Measurements from ENCODE around the gene TPCN2.
"Not testable (repeated sequence)": the region's sequence is repeated elsewhere in the genome, so short reads cannot be mapped to it uniquely, and the experiment has no call there.

The TPCN2 gene

DNA sequence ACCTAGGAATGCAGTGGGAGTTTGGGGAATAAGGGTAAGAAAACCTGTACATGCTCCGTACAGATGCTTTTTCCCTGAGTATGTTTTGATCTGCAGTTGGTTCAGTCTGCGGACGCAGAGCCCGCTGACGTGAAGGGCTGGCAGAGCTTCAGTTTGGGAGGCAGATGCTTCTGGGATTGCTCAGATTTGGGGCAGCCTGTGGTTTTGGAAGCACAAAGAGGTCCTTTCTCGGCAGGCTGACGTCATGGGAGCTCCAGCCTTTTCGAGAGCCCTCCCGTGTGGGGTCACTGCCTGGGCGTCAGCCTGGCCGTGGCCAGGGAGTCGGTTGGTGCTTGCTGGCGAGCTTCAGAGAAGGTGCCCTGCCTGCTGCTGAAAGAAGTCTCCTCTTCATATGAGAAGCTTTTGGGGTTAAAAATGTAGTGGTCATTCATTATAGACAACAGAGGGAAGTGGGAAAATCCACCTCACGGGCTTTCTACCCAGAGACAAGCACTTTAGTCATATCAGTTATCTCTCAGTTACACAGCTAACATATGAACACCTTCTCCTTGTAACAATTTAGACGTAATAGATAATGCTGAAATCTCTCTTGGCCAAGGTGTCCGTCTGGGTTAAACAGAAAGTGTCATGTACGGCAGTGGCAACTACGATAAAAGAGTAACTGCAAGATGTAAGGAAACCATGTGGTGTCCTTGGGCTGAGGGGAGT, 26.8 kb downstream of the TPCN2 start:
- peak; percentile 94 for DNase-seq (ENCODE audit: low spot score)
- FAIRE-seq, result peak; percentile 84

DNA sequence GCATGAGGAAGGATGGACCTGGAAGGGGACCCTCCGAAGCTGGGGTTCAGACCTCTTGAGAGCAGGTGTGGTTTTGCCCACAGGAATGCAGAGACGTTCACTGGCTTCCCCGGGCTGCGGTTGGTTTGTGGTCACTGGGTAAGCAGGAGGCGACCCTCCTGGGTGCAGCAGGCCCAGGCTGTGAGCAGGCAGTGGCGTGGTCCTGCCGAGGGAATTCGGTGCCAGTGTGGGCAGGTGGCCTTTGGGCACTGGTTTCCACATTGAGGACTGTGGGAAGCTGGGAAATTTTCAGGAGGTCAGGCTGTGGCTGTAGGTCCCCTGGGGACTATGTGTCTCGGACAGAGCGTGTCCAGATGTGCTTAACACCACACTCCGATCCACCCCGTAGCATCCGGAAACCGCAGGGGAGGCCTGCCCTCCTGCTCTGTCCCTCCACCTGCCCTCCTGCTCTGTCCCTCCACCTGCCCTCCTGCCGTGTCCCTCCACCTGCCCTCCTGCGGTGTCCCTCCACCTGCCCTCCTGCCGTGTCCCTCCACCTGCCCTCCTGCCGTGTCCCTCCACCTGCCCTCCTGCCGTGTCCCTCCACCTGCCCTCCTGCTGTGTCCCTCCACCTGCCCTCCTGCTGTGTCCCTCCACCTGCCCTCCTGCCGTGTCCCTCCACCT, 27.5 kb downstream of the TPCN2 start:
- FAIRE-seq (peak; percentile 92), DNase-seq (ENCODE audit: low spot score) (peak; percentile 74)

DNA sequence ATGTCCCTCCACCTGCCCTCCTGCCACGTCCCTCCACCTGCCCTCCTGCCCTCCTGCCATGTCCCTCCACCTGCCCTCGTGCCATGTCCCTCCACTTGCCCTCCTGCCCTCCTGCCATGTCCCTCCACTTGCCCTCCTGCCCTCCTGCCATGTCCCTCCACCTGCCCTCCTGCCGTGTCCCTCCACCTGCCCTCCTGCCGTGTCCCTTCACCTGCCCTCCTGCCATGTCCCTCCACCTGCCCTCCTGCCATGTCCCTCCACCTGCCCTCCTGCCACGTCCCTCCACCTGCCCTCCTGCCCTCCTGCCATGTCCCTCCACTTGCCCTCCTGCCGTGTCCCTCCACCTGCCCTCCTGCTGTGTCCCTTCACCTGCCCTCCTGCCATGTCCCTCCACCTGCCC, 28.2 kb downstream of the TPCN2 start:
- FAIRE-seq, result peak; percentile 100
- not testable (repeated sequence) for DNase-seq (ENCODE audit: low spot score)

DNA sequence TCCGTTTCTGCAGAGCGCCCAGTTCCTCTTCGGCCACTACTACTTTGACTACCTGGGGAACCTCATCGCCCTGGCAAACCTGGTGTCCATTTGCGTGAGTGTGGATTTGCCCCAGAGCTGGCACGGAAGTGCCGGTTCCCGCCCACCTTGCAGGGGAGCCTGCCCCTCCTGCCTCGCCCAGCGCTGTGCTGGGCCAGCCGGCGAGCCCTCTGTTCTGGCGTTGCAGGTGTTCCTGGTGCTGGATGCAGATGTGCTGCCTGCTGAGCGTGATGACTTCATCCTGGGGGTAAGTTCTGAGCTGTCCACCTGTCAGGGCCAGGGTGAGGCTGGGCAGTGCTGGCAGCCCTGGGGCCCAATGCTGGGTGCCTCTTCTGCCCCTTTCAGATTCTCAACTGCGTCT, 29.8 kb downstream of the TPCN2 start:
- no peak for FAIRE-seq

DNA sequence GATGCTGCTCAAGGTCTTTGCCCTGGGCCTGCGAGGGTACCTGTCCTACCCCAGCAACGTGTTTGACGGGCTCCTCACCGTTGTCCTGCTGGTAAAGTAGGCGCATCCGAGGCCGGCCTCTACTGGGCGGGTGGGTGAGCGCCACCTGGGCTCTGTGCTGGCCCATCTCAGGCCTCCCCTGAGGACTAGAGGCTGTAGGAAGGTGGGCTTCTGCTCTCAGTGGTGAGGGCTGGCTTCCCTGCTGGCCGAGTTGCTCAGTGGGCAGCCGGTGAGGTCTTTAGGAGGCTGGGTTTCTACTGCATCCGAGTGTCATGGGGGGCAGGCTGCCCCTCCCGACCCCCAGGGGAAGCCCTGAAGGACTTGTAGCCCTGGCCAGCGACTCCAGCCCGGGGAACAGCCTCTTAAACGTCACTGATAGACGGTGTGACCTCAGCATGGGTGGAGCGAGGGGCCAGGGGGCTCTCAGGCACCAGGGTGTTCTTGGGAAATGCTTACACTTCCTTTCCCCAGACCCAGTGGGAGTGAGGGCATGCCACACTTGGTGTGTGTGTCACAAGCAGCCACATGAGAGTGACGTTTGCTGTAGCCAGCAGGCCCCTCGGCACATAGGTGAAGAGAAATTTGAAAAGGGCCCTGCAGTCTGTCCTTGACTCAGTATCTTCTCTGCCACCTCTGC, 30.3 kb downstream of the TPCN2 start:
- no peak for FAIRE-seq
- DNase-seq (ENCODE audit: low spot score), result no peak

More for the DNA sequence above, 29.8 kb downstream of the TPCN2 start:
- no peak for DNase-seq (ENCODE audit: low spot score)

DNA sequence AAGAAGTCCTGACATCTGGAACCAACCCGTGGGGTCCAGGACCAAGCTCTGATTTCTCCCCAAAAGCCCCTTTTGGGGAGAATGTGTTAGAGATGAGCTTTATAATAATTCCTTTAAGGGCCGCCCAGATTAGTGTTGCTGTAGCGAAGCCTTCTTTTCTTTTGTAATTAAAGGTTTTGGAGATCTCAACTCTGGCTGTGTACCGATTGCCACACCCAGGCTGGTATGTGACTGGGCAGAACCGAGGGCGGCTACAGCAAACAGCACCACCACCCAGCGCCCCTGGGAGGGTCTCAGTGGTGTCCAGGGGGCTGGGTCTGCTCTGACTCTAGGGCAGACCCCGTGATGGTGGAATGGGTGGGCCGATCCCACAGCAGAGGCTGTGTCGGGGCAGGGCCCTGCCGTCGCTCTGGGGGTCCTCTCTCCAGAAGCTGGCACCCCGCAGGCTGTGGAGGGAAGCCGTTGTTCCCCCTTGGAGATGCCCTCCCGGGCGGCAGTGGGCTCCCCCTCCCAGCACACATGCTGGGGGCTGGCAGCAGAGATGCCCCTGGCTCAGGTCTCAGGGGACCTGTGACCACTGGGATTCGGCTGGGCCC, 31.0 kb downstream of the TPCN2 start:
- DNase-seq (ENCODE audit: low spot score), result no peak
- FAIRE-seq, result no peak

DNA sequence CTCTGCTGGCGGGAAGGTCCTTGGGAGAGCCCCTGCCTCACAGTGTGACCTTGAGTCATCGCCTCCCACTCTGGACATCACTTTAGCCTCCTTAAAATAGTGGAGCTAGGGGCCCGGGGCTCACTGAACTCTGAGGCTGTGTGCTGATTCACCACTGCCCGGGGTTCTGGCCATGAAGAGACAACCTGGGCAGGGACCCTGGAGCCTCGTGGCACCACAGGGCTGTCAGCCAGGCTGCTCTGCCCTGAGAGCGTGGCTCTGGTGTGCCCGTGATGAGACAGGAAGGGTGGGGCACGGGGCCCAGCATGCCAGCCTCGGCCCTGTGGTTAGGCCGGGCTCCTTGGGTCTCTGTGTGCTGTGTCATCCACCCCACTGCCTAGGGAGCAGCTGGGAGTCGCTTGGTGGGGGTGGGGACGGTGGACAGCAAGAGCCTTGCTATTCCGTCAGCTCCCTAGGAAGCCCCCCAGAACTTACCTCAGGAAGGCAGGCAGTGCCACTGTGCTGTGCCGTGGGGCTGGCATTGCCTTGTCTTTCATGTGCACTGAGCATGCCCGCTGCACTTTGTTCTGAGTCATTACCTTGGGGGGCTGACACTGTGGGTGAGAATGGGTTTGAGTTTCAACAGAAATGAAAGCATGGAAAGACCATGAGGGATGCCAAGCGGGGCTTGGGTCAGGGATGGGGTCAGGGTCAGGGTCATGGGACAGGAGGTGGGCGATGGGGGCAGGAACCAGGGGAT, 31.7 kb downstream of the TPCN2 start:
- peak; percentile 84 for DNase-seq (ENCODE audit: low spot score)
- peak; percentile 69 for FAIRE-seq

DNA sequence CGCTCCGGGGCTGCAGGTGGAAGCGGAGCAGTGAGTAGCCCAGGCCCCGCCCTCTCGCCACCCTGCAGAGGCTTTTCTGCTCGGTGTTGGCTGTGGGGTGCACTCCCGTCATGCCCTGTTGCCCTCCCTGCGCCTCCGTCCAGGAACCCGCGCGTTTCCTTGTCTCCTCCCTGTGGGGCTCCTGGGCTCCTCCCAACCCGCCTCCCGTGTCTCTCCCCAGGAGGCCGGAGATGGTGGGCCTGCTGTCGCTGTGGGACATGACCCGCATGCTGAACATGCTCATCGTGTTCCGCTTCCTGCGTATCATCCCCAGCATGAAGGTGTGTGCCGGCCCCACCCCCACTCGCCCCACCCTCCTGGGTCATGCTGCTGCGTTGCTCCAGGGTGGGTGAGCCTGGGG, 32.4 kb downstream of the TPCN2 start:
- DNase-seq (ENCODE audit: low spot score), result no peak
- peak; percentile 5 for FAIRE-seq

DNA sequence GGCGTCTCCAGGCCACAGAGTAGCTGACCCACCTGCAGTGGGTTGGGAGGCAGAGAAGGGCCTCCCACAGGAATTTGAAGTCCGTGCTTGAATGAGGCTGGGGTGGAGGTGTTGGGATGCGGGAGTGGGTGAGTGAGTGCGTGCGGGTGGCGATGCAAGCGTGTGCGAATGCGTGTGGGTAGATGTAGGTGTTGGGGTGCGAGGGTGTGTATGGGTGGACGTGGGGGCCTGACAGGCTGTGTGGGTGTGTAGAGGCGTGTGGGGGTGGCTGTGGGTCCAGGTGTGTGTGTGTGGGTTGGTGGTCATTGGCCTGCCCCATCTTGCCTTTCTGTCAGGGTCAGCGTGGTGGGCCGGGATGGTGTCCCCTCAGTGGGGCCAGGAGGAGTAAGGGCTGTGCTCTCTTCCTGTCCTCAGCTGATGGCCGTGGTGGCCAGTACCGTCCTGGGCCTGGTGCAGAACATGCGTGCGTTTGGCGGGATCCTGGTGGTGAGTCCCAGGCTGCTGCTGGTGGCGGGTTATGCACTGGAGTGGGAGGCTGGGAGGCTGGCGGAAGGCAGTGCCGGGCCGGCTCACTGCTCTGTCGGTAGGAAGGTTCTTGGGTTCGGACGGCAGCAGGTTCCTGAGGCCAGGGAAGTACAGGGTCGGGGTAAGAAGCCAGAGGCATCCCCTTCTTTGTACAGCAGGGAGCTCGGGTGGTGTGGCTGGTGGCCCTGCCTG, 35.0 kb downstream of the TPCN2 start:
- FAIRE-seq (no peak), DNase-seq (ENCODE audit: low spot score) (no peak)

DNA sequence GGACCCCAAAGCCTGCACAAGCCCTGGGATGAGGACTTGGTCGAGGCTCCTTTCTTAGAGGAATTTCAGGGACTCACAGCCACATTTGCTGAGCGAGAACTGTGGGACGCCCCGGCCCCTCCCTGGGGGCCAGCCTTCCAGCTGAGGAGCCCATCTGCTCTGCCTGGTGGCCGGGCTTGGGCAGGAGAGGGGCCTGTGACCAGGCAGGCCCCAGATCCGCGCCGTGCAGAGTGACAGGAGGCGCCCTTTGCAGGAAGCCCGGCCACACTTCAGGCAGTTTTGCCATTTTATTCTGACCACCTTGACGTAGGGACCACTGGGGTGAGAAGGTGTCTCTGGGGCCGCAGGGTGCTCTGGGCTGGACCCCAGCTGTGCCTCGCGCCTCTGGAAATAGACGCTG, 35.6 kb downstream of the TPCN2 start:
- no peak for FAIRE-seq
- no peak for DNase-seq (ENCODE audit: low spot score)

DNA sequence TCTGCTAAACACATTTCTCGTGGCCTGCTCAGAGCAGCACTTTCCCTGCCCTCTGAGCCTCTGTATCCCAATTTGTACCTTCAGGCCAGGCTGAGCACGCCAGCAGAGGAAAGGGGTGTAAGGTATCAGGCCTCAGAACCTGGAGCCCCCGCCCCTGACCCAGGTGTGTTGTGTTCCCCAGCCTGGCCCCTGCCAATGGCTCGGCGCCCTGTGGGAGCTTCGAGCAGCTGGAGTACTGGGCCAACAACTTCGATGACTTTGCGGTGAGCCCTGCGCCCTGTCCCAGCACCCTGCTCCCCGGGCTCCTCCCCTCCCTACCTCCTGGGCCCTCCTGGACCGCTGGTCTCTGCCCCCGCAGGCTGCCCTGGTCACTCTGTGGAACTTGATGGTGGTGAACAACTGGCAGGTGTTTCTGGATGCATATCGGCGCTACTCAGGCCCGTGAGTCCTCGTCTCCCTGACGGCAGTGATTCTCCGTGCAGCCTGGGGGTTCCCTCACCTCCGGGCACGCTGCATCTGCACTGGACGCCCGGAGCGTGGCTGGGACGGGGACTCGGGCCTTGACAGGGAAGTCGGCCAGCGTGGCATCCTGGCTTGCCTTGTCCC, 36.9 kb downstream of the TPCN2 start:
- no peak for FAIRE-seq
- DNase-seq (ENCODE audit: low spot score), result no peak

DNA sequence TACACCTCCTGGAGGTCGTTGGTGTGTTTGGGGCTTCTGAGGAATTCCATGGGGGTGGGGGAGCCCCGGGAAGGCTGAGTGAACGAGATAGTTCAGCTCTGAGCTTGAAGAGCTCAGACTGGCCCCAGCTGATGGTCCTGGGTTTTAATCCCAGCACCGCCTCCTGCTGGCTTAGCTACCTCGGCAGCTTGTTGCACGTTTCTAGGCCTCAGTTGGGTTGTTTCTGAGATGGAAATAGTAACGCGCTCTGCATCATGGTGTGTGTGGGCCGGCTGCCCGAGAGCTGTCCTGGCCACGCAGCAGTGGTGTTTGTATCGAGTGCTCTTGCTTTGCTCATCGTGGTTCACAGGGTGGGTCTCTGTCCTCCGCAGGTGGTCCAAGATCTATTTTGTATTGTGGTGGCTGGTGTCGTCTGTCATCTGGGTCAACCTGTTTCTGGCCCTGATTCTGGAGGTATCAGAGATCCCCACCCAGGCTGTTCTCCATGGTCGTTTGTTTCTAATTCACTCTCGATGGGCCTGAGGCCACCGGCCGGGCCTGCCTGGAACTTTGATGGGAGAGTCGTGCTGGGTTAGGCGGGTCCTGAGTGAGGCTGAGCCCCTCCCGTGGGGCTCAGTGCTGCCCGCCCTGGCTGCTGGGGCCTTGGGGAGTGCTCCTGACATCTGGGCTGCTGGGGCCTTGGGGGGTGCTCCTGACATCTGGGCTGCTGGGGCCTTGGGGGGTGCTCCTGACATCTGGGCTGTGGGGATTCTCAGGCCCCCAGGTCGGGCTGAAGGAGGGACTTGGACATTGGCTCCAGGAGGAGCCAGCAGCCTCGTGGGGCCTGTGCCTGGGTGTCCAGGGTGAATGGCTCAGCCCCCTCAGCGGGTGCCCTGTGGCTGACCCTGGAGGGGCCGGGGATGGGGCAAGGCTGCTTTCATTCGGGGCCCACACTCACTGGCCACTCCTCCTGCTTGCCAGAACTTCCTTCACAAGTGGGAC, 37.7 kb downstream of the TPCN2 start:
- FAIRE-seq (no peak), DNase-seq (ENCODE audit: low spot score) (no peak)

DNA sequence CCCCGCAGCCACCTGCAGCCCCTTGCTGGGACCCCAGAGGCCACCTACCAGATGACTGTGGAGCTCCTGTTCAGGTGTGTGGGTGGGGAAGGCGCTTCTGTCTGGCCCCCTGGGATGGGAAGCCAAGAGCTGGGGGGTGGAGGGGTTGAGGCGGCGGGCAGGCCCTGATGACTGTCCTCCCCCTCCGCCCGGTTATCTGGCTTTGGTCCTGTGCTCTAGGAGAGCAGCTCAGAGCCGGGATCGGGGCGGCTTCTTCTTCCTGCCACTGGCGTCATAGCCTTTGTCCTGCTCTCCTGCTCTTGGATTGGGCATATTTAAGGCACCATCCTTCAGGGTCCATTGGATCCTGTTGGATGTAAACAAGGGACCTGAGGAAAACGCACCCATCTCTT, 38.4 kb downstream of the TPCN2 start:
- no peak for FAIRE-seq

DNA sequence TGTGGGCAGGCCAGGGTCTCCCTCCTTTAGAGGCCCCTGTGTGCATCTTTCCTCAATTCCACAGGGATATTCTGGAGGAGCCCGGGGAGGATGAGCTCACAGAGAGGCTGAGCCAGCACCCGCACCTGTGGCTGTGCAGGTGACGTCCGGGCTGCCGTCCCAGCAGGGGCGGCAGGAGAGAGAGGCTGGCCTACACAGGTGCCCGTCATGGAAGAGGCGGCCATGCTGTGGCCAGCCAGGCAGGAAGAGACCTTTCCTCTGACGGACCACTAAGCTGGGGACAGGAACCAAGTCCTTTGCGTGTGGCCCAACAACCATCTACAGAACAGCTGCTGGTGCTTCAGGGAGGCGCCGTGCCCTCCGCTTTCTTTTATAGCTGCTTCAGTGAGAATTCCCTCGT, 39.1 kb downstream of the TPCN2 start:
- DNase-seq (ENCODE audit: low spot score), result no peak
- FAIRE-seq, result no peak

More for the DNA sequence above, 38.4 kb downstream of the TPCN2 start:
- DNase-seq (ENCODE audit: low spot score), result no peak

DNA sequence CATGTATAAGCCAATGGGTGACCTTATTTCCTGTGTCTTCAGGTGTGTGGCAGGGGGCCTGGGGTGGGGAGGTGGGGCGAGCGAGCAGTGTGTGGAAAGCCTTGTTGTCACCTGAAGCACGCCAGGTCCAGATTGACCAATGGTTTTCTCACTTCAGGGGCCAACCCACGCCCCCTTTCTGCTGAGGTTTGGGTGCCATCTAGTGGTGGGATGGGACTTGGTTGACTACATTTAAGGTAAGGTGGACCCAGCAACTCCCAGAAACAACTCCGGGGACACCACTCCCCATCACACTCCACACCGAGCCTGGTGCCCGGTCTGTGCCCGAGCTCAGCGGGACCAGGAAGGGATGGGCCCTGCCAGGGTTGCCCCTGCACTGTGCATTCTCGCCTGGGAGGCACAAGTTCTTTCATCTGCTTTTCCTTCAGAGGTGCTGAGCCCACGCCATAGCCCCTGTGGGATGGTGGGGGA, 40.0 kb downstream of the TPCN2 start:
- FAIRE-seq (peak; percentile 95), DNase-seq (ENCODE audit: low spot score) (peak; percentile 85)

DNA sequence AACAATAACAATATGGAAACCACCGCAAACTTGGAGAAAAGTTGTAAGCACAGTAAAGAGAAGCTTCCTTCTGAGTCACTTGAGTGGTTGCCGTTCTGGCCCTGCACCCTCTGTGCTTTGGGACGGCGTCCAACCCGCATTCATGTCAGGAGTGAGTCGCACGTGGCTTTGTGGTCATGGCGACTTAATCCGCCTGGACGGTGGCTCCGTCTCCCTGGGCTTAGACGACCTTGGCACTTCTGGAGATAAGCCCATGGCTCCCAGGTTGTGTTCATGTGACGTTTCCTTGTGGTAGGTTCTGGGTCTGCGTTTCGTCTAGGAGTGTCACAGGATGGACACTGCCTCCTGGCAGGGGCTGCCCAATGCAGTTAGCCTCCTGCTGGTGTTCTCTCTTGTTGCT, 40.5 kb downstream of the TPCN2 start:
- FAIRE-seq, result peak; percentile 27
- DNase-seq (ENCODE audit: low spot score), result peak; percentile 23

DNA sequence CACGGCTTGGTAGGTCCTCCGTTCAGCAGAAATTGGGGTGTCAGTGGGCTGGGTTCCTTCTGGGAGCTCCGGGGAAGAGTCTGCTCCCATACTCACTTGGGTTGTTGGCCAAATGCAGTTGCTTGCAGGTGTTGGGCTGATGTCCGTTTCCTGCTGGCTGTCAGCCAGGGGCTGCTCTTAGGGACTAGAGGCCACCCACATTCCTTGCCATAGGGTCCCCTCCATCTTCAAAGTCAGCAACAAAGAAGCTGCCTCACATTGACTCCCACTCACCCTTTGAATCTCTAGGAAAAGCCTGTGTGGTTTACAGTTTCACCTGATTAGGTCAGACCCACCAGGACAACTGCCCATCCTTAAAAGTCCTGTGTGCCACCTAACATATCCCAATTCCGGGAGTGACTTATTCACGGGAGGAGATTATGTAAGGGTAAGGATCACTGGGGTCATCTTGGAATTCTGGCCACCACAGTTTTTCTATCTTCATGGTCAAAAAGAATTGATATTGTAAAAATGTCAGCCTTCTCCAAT, 43.0 kb downstream of the TPCN2 start:
- FAIRE-seq, result no peak
- DNase-seq (ENCODE audit: low spot score), result no peak

DNA sequence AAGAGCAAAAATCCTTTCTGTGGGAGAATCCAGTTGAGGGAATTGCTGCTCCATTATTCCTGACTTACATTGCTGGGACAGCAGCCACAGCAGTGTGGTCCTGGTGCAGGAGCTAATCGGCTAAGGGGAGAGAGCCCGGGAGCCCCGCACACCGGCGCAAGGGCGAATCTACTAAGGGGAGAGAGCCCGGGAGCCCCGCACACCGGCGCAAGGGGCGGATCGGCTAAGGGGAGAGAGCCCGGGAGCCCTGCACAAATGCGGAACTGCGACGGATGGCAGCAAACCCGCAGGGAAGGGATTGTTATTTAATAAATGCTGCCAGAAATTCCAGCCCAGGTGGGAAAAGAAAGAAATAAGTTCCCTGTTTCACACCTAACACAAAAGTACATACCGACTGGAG, 43.5 kb downstream of the TPCN2 start:
- DNase-seq (ENCODE audit: low spot score), result no peak
- FAIRE-seq, result no peak

DNA sequence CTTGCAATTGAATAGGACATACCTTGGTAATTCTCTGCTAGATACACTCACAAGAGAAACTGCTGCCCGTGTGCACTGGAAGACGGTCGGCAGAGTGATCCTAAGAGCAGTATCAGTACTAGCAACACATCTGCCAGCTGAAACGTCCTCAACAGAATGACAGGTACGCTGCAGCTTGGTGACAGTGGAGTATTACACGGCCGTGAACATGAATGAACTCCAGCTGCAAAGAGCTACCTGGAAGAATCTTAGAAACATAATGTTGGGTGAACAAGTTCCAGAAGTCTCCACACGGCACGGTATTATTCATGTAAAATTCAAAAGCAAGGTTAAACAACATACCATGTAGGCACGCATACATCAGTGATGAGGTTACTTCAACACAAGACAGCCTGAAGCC, 44.4 kb downstream of the TPCN2 start:
- FAIRE-seq (no peak), DNase-seq (ENCODE audit: low spot score) (no peak)

All from urothelium cell line (cell line).